ENCODE data around the gene SLC12A8. TPM values are rescaled to one million over a fixed set of nuclear protein-coding genes. Genes with fewer than 3 reads are reported as not detected.

The SLC12A8 gene
- total RNA-seq, 2 donors from 2014 or later: 3.0 to 4.1 TPM

- Histone ChIP-seq H3K36me3 (no peaks in the 10 kb centered on the region), H3K4me1 (ENCODE audit: control insufficient read depth in 1 of 2, low read depth in 2 of 2) (peaks cover 30 to 64% of the 10 kb centered on the region in 2 donors), H3K4me3 (no peak overlapping the region), H3K27me3 (replicated peaks; ENCODE audit: insufficient read depth) (no peaks in the 10 kb centered on the region), H3K9me3 (no peaks in the 10 kb centered on the region), H3K27ac (no peak overlapping the region)
- TF ChIP-seq CTCF (IDR thresholded peaks at IDR 0.05): no peak
- DNase-seq (ENCODE audit: low spot score) (no peak), ATAC-seq (ENCODE audit: insufficient number of reproducible peaks, low FRiP score, low read depth) (no peak)
These were observed 174.9 kb downstream of the SLC12A8 start for GRCh38 chr3:125037498-125038150.

- H3K27ac ChIP-seq: no peak overlapping the region
- no peak overlapping the region for H3K4me3 ChIP-seq
- no peaks in the 10 kb centered on the region for H3K9me3 ChIP-seq
- H3K4me1 ChIP-seq (ENCODE audit: control insufficient read depth in 1 of 2, low read depth in 2 of 2): peaks cover 25 to 47% of the 10 kb centered on the region in 2 donors
- TF ChIP-seq CTCF (IDR thresholded peaks at IDR 0.05): no peak
- ATAC-seq (ENCODE audit: insufficient number of reproducible peaks, low FRiP score, low read depth) (no peak), DNase-seq (ENCODE audit: low spot score) (no peak)
- no peaks in the 10 kb centered on the region for H3K27me3 ChIP-seq (replicated peaks; ENCODE audit: insufficient read depth)
- no peaks in the 10 kb centered on the region for H3K36me3 ChIP-seq
These were observed 177.3 kb downstream of the SLC12A8 start for GRCh38 chr3:125035217-125035616.

GRCh38 chr3:125033616-125034015, 178.9 kb downstream of the SLC12A8 start:
- no peak for ATAC-seq (ENCODE audit: insufficient number of reproducible peaks, low FRiP score, low read depth)
- no peak for TF ChIP-seq CTCF (IDR thresholded peaks at IDR 0.05)
- H3K36me3 ChIP-seq: peaks cover 7% of the 10 kb centered on the region
- H3K27ac ChIP-seq: no peak overlapping the region
- H3K27me3 ChIP-seq (replicated peaks; ENCODE audit: insufficient read depth): no peaks in the 10 kb centered on the region
- DNase-seq (ENCODE audit: low spot score): no peak
- H3K4me3 ChIP-seq: no peak overlapping the region
- H3K4me1 ChIP-seq (ENCODE audit: control insufficient read depth in 1 of 2, low read depth in 2 of 2): peaks cover 12 to 31% of the 10 kb centered on the region in 2 donors
- H3K9me3 ChIP-seq: no peaks in the 10 kb centered on the region

- TF ChIP-seq CTCF (IDR thresholded peaks at IDR 0.05): no peak
- H3K4me1 ChIP-seq (ENCODE audit: control insufficient read depth in 1 of 2, low read depth in 2 of 2): peaks cover 9 to 26% of the 10 kb centered on the region in 2 donors
- no peak for DNase-seq (ENCODE audit: low spot score)
- H3K4me3 ChIP-seq: no peak overlapping the region
- no peak overlapping the region for H3K27ac ChIP-seq
- no peaks in the 10 kb centered on the region for H3K27me3 ChIP-seq (replicated peaks; ENCODE audit: insufficient read depth)
- H3K9me3 ChIP-seq: no peaks in the 10 kb centered on the region
- no peak for ATAC-seq (ENCODE audit: insufficient number of reproducible peaks, low FRiP score, low read depth)
- peaks cover 12% of the 10 kb centered on the region for H3K36me3 ChIP-seq
These were observed 179.4 kb downstream of the SLC12A8 start for GRCh38 chr3:125033135-125033534.

- Histone ChIP-seq H3K4me1 (ENCODE audit: control insufficient read depth in 1 of 2, low read depth in 2 of 2) (peaks cover 9 to 22% of the 10 kb centered on the region in 2 donors), H3K27me3 (replicated peaks; ENCODE audit: insufficient read depth) (no peaks in the 10 kb centered on the region), H3K36me3 (peaks cover 12% of the 10 kb centered on the region), H3K27ac (no peak overlapping the region), H3K4me3 (no peak overlapping the region), H3K9me3 (no peaks in the 10 kb centered on the region)
- DNase-seq (ENCODE audit: low spot score) (no peak), ATAC-seq (ENCODE audit: insufficient number of reproducible peaks, low FRiP score, low read depth) (no peak)
- TF ChIP-seq CTCF (IDR thresholded peaks at IDR 0.05): no peak
These were observed 179.9 kb downstream of the SLC12A8 start for GRCh38 chr3:125032683-125033082.

Other genes starting within 250 kb of the SLC12A8 start
- gene HEG1, start 156.8 kb downstream of the SLC12A8 start, total RNA-seq: 100 to 1,000 TPM; 114 to 168 TPM
- gene ZNF148, start 162.6 kb upstream of the SLC12A8 start, total RNA-seq: 10 to 100 TPM; 27.1 to 35.1 TPM

All from thoracic aorta (tissue), 2 donors.